Measurements from ENCODE around the gene PNPLA8. TPM values are rescaled to one million over a fixed set of nuclear protein-coding genes. Genes with fewer than 3 reads are reported as not detected.

PNPLA8 gene
- total RNA-seq, 3 donors from 2014 or later: 20.8 to 32.3 (median 23.4) TPM

- no peak for ATAC-seq
- Histone ChIP-seq H3K36me3 (ENCODE audit: low read depth) (no peaks in the 10 kb centered on the region), H3K4me1 (ENCODE audit: low read depth) (no peaks in the 10 kb centered on the region), H3K9me3 (no peaks in the 10 kb centered on the region), H3K4me3 (no peak overlapping the region)
- intact Hi-C loops (cut with DNase I, micrococcal nuclease): no loop called here
- no peak for TF ChIP-seq CTCF (IDR thresholded peaks at IDR 0.05)
- DNase-seq: no peak
Observed at GRCh38 chr7:108448584-108449505, 77.1 kb downstream of the PNPLA8 start.

- DNase-seq: no peak
- H3K36me3 ChIP-seq (ENCODE audit: low read depth): no peaks in the 10 kb centered on the region
- H3K9me3 ChIP-seq: no peaks in the 10 kb centered on the region
- intact Hi-C loops (cut with DNase I, micrococcal nuclease): no loop called here
- H3K4me3 ChIP-seq: no peak overlapping the region
- no peaks in the 10 kb centered on the region for H3K4me1 ChIP-seq (ENCODE audit: low read depth)
- ATAC-seq: no peak
- TF ChIP-seq CTCF (IDR thresholded peaks at IDR 0.05): no peak
Observed at GRCh38 chr7:108442039-108442568, 83.8 kb downstream of the PNPLA8 start.

GRCh38 chr7:108441392-108441955 lies 84.5 kb downstream of the PNPLA8 start:
- no peak overlapping the region for H3K4me3 ChIP-seq
- no peaks in the 10 kb centered on the region for H3K9me3 ChIP-seq
- no peaks in the 10 kb centered on the region for H3K4me1 ChIP-seq (ENCODE audit: low read depth)
- TF ChIP-seq CTCF (IDR thresholded peaks at IDR 0.05): no peak
- DNase-seq: no peak
- intact Hi-C loops (cut with DNase I, micrococcal nuclease): no loop called here
- no peaks in the 10 kb centered on the region for H3K36me3 ChIP-seq (ENCODE audit: low read depth)
- ATAC-seq: no peak

- Histone ChIP-seq H3K4me3 (no peak overlapping the region), H3K36me3 (ENCODE audit: low read depth) (no peaks in the 10 kb centered on the region), H3K4me1 (ENCODE audit: low read depth) (no peaks in the 10 kb centered on the region), H3K9me3 (no peaks in the 10 kb centered on the region)
- ATAC-seq: no peak
- no peak for TF ChIP-seq CTCF (IDR thresholded peaks at IDR 0.05)
- intact Hi-C loops (cut with DNase I, micrococcal nuclease): no loop called here
- no peak for DNase-seq
Observed at GRCh38 chr7:108440613-108441012, 85.3 kb downstream of the PNPLA8 start.

- ATAC-seq: no peak
- Histone ChIP-seq H3K4me1 (ENCODE audit: low read depth) (no peaks in the 10 kb centered on the region), H3K4me3 (no peak overlapping the region), H3K36me3 (ENCODE audit: low read depth) (no peaks in the 10 kb centered on the region), H3K9me3 (no peaks in the 10 kb centered on the region)
- no peak for TF ChIP-seq CTCF (IDR thresholded peaks at IDR 0.05)
- intact Hi-C loops (cut with DNase I, micrococcal nuclease): no loop called here
- no peak for DNase-seq
Observed at GRCh38 chr7:108436906-108437305, 89.0 kb downstream of the PNPLA8 start.

Data from mucosa of descending colon (tissue), 3 donors.